GM21825 (cell line): ENCODE data around the gene INTS1.

Experiments used
- ATAC-seq: cut with Tn5 transposase; IDR thresholded peaks from one replicate; pipeline ENCODE4 v1.9.1; 2021; ENCODE audit warnings: mild to moderate bottlenecking, moderate library complexity; ENCODE audit not compliant: unreplicated experiment

Gene INTS1

GRCh38 chr7:1509226-1509625, 5.0 kb upstream of the INTS1 start:
- ATAC-seq: no peak

- no peak for ATAC-seq
Observed at GRCh38 chr7:1508277-1508758, 4.1 kb upstream of the INTS1 start.

- ATAC-seq: no peak
Observed at GRCh38 chr7:1505731-1506550, 1.8 kb upstream of the INTS1 start.

GRCh38 chr7:1503390-1503789, 799 bp downstream of the INTS1 start:
- ATAC-seq: no peak

GRCh38 chr7:1502845-1503244, 1.3 kb downstream of the INTS1 start:
- ATAC-seq: no peak

- no peak for ATAC-seq
Observed at GRCh38 chr7:1501487-1502270, 2.5 kb downstream of the INTS1 start.

GRCh38 chr7:1500064-1500807, 4.0 kb downstream of the INTS1 start:
- no peak for ATAC-seq

GRCh38 chr7:1499367-1500029, 4.7 kb downstream of the INTS1 start:
- ATAC-seq: no peak

- no peak for ATAC-seq
Observed at GRCh38 chr7:1498370-1499305, 5.6 kb downstream of the INTS1 start.

- no peak for ATAC-seq
Observed at GRCh38 chr7:1497293-1497927, 6.8 kb downstream of the INTS1 start.

- ATAC-seq: no peak
Observed at GRCh38 chr7:1496531-1497292, 7.5 kb downstream of the INTS1 start.

- no peak for ATAC-seq
Observed at GRCh38 chr7:1495564-1496242, 8.5 kb downstream of the INTS1 start.

GRCh38 chr7:1494866-1495563, 9.2 kb downstream of the INTS1 start:
- no peak for ATAC-seq

GRCh38 chr7:1494447-1494846, 9.7 kb downstream of the INTS1 start:
- ATAC-seq: no peak

GRCh38 chr7:1493571-1493970, 10.6 kb downstream of the INTS1 start:
- no peak for ATAC-seq

- no peak for ATAC-seq
Observed at GRCh38 chr7:1493129-1493528, 11.1 kb downstream of the INTS1 start.

- ATAC-seq: no peak
Observed at GRCh38 chr7:1492640-1493039, 11.5 kb downstream of the INTS1 start.
